Neural cell (in vitro differentiated cells): ENCODE data around the gene MEAK7.

Experiments used
- EZH2 ChIP-seq: fragments of 200-600, 300-800 bp; shearing (Covaris generic), sonication (generic); IDR thresholded peaks from 2 replicates; pipeline ENCODE4 v1.6.1; 2014; ENCODE audit warnings: antibody characterized with exemption, low read length, borderline replicate concordance, mild to moderate bottlenecking; ENCODE audit not compliant: insufficient read depth, poor library complexity, severe bottlenecking
- POLR2AphosphoS5 ChIP-seq: IDR thresholded peaks from 2 replicates; pipeline ENCODE4 v1.6.1; 2012
- TAF1 ChIP-seq: IDR thresholded peaks from 2 replicates; pipeline ENCODE4 v1.6.1; 2012; ENCODE audit warnings: low read depth

DNA sequence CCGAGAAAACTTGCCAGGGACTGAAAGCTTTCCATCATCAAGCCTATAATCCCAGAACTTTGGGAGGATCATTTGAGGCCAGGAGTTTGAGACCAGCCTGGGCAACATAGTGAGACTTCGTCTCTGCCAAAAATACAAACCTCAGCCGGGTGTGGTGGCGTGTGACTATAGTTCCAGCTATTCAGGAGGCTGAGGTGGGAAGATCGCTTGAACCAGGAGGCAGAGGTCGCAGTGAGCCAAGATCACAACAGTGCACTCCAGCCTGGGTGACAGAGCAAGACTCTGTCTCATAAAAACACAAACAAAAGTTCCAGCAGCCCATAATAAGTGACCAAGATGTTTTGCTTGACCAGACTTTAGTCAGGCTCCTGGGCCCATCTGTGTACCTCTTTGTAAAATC lies 1.9 kb downstream of the MEAK7 start:
- no peak for TF ChIP-seq POLR2AphosphoS5
- TF ChIP-seq TAF1, result no peak
- TF ChIP-seq EZH2, result no peak
